Measurements from ENCODE around the gene GRAMD2A. TPM values are rescaled to one million over a fixed set of nuclear protein-coding genes. Genes with fewer than 3 reads are reported as not detected.

Gene GRAMD2A
- total RNA-seq, 1 donor from 2014 or later: not detected

- Mint-ChIP-seq H3K9me3 (ENCODE audit: unreplicated experiment) (no peaks in the 10 kb centered on the region), H3K27ac (ENCODE audit: unreplicated experiment) (no peak overlapping the region), H3K4me1 (ENCODE audit: unreplicated experiment) (peaks cover 3% of the 10 kb centered on the region), H3K36me3 (ENCODE audit: unreplicated experiment) (no peaks in the 10 kb centered on the region), H3K27me3 (ENCODE audit: unreplicated experiment) (peaks cover 28% of the 10 kb centered on the region), H3K4me3 (ENCODE audit: unreplicated experiment) (no peak overlapping the region)
- DNase-seq (ENCODE audit: extremely low spot score, unreplicated experiment): no peak
- TF ChIP-seq, protein P1, sequence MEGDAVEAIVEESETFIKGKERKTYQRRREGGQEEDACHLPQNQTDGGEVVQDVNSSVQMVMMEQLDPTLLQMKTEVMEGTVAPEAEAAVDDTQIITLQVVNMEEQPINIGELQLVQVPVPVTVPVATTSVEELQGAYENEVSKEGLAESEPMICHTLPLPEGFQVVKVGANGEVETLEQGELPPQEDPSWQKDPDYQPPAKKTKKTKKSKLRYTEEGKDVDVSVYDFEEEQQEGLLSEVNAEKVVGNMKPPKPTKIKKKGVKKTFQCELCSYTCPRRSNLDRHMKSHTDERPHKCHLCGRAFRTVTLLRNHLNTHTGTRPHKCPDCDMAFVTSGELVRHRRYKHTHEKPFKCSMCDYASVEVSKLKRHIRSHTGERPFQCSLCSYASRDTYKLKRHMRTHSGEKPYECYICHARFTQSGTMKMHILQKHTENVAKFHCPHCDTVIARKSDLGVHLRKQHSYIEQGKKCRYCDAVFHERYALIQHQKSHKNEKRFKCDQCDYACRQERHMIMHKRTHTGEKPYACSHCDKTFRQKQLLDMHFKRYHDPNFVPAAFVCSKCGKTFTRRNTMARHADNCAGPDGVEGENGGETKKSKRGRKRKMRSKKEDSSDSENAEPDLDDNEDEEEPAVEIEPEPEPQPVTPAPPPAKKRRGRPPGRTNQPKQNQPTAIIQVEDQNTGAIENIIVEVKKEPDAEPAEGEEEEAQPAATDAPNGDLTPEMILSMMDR (IDR thresholded peaks at IDR 0.05): no peak
These were observed 13.3 kb downstream of the GRAMD2A start for GRCh38 chr15:72184165-72184811.

GRCh38 chr15:72183781-72184164, 13.8 kb downstream of the GRAMD2A start:
- H3K36me3 Mint-ChIP-seq (ENCODE audit: unreplicated experiment): no peaks in the 10 kb centered on the region
- DNase-seq (ENCODE audit: extremely low spot score, unreplicated experiment): no peak
- peaks cover 3% of the 10 kb centered on the region for H3K4me1 Mint-ChIP-seq (ENCODE audit: unreplicated experiment)
- H3K27me3 Mint-ChIP-seq (ENCODE audit: unreplicated experiment): peaks cover 25% of the 10 kb centered on the region
- H3K27ac Mint-ChIP-seq (ENCODE audit: unreplicated experiment): no peak overlapping the region
- no peaks in the 10 kb centered on the region for H3K9me3 Mint-ChIP-seq (ENCODE audit: unreplicated experiment)
- H3K4me3 Mint-ChIP-seq (ENCODE audit: unreplicated experiment): no peak overlapping the region
- TF ChIP-seq, protein P1 (IDR thresholded peaks at IDR 0.05): no peak

DNA sequence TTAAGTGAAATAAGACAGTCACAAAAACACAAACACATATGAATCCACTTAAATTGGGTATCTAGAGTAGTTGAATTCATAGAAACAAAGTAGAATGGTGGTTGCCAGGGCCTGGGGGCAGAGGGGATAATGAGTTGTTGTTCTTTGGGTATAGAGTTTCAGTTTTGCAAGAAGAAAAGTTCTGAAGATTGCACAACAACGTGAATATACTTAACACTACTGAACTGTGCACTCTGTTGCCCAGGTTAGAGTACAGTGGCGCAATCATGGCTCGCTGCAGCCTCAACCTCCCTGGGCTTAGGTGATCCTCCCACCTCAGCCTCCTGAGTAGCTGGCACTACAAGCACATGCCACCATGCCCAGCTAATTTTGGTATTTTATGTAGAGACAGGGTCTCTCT, 14.9 kb downstream of the GRAMD2A start:
- Mint-ChIP-seq H3K4me1 (ENCODE audit: unreplicated experiment) (peaks cover 3% of the 10 kb centered on the region), H3K9me3 (ENCODE audit: unreplicated experiment) (no peaks in the 10 kb centered on the region), H3K4me3 (ENCODE audit: unreplicated experiment) (no peak overlapping the region), H3K27me3 (ENCODE audit: unreplicated experiment) (peaks cover 19% of the 10 kb centered on the region), H3K27ac (ENCODE audit: unreplicated experiment) (no peak overlapping the region), H3K36me3 (ENCODE audit: unreplicated experiment) (no peaks in the 10 kb centered on the region)
- no peak for DNase-seq (ENCODE audit: extremely low spot score, unreplicated experiment)
- TF ChIP-seq, protein P1 (IDR thresholded peaks at IDR 0.05): no peak

DNA sequence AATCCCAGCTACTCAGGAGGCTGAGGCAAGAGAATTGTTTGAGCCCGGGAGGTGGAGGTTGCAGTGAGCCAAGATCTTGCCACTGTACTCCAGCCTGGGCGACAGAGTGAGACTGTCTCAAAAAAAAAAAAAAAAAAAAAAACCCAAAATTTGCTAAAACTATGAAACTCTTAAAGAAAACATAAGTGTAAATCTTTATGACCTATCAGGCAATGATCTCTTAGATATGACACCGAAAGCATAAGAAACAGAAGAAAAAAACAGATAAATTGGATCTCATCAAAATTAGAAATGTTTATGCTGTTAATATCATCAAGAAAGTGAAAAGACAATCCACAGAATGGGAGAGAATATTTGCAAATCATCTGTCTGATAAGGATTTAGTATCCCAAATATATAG, 15.3 kb downstream of the GRAMD2A start:
- no peak for DNase-seq (ENCODE audit: extremely low spot score, unreplicated experiment)
- no peak overlapping the region for H3K4me3 Mint-ChIP-seq (ENCODE audit: unreplicated experiment)
- no peaks in the 10 kb centered on the region for H3K36me3 Mint-ChIP-seq (ENCODE audit: unreplicated experiment)
- H3K4me1 Mint-ChIP-seq (ENCODE audit: unreplicated experiment): peaks cover 3% of the 10 kb centered on the region
- TF ChIP-seq, protein P1 (IDR thresholded peaks at IDR 0.05): no peak
- H3K27me3 Mint-ChIP-seq (ENCODE audit: unreplicated experiment): peaks cover 16% of the 10 kb centered on the region
- H3K27ac Mint-ChIP-seq (ENCODE audit: unreplicated experiment): no peak overlapping the region
- no peaks in the 10 kb centered on the region for H3K9me3 Mint-ChIP-seq (ENCODE audit: unreplicated experiment)

DNA sequence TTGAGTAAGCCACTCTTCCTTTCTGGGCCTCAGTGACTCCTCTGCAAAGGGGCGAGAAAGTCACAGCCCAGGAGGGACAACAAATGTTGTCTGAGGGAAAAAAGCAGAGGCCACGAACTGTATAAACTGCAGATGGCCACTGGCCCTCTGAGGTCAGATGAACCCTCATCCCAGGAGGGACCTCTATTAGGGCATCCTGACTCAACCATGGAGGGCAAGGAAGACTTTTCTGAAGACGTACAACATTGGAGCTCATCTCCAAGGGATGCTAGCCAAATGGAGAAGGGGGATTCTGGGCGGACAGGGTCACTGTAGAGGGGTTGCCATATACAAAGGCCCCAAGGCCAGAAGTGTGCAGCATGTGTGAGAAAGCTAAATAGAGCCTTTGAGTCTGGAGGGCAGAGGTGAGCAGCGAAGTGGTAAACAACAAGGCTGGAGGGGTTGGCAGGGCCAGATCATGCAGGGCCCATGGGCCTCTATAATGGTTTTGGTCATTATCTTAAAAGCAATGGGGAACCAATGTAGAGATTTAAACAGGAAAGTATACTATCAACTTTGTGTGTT, 16.7 kb downstream of the GRAMD2A start:
- no peaks in the 10 kb centered on the region for H3K9me3 Mint-ChIP-seq (ENCODE audit: unreplicated experiment)
- H3K36me3 Mint-ChIP-seq (ENCODE audit: unreplicated experiment): no peaks in the 10 kb centered on the region
- H3K4me3 Mint-ChIP-seq (ENCODE audit: unreplicated experiment): no peak overlapping the region
- H3K27ac Mint-ChIP-seq (ENCODE audit: unreplicated experiment): no peak overlapping the region
- H3K4me1 Mint-ChIP-seq (ENCODE audit: unreplicated experiment): peaks cover 3% of the 10 kb centered on the region
- peaks cover 13% of the 10 kb centered on the region for H3K27me3 Mint-ChIP-seq (ENCODE audit: unreplicated experiment)
- DNase-seq (ENCODE audit: extremely low spot score, unreplicated experiment): no peak
- TF ChIP-seq, protein P1 (IDR thresholded peaks at IDR 0.05): no peak

Data from osteocyte (in vitro differentiated cells).